Activated naive CD8-positive, alpha-beta T cell treated with anti-CD3 and anti-CD28 coated beads, Interleukin-2, amount 10 ng/mL, durations not matched to agents 7 days and 5 days (primary cell): ENCODE data around the gene ANAPC4. TPM values are rescaled to one million over a fixed set of nuclear protein-coding genes. Genes with fewer than 3 reads are reported as not detected.

Experiments used
- ATAC-seq: fragments of 150-1000 bp; cut with Tn5 transposase; one replicate; pipeline ENCODE4 v1.10.0; 2021; ENCODE audit warnings: low read depth, moderate library complexity
- POLR2A ChIA-PET: fragments of 350-600 bp; sonication (Branson Sonifier 250); formaldehyde crosslinking; loops from one replicate; lab custom pipeline; 2021; ENCODE audit warnings: antibody characterized with exemption; lab: Charles Lee
- DNase-seq: peaks from one replicate; pipeline ENCODE4 v3.0.0; 2021
- H3K27ac Mint-ChIP-seq: one replicate; pipeline ENCODE4 v1.8.0; 2022; ENCODE audit warnings: mild to moderate bottlenecking, mixed read lengths
- H3K27me3 Mint-ChIP-seq: one replicate; pipeline ENCODE4 v1.8.0; 2022; ENCODE audit warnings: mild to moderate bottlenecking, moderate library complexity, mixed read lengths
- H3K36me3 Mint-ChIP-seq: one replicate; pipeline ENCODE4 v1.8.0; 2021; ENCODE audit warnings: mild to moderate bottlenecking, mixed read lengths
- H3K4me1 Mint-ChIP-seq: one replicate; pipeline ENCODE4 v1.8.0; 2021; ENCODE audit warnings: mixed read lengths
- H3K4me3 Mint-ChIP-seq: one replicate; pipeline ENCODE4 v1.8.0; 2022; ENCODE audit warnings: mild to moderate bottlenecking, moderate library complexity, mixed read lengths
- H3K9me3 Mint-ChIP-seq: one replicate; pipeline ENCODE4 v1.8.0; 2021; ENCODE audit warnings: mixed read lengths
- total RNA-seq, 2 experiments: library from RNA; stranded (reverse); gene quantifications; one replicate each; pipeline ENCODE4 v1.2.3, GENCODE V29; 2021

The ANAPC4 gene
- total RNA-seq, 2 experiments from 2014 or later: 49.8 to 52.8 TPM

- no peaks in the 10 kb centered on the region for H3K9me3 Mint-ChIP-seq
- DNase-seq: no peak
- no peak for ATAC-seq
- peaks cover 9% of the 10 kb centered on the region for H3K36me3 Mint-ChIP-seq
- POLR2A ChIA-PET: no interaction called here
- no peaks in the 10 kb centered on the region for H3K4me1 Mint-ChIP-seq
- no peak overlapping the region for H3K4me3 Mint-ChIP-seq
- no peak overlapping the region for H3K27ac Mint-ChIP-seq
- peaks cover 2% of the 10 kb centered on the region for H3K27me3 Mint-ChIP-seq
These were observed 48.3 kb downstream of the ANAPC4 start for GRCh38 chr4:25425361-25425760.

GRCh38 chr4:25427871-25428270, 50.8 kb downstream of the ANAPC4 start:
- no peaks in the 10 kb centered on the region for H3K36me3 Mint-ChIP-seq
- no peaks in the 10 kb centered on the region for H3K9me3 Mint-ChIP-seq
- no peak for DNase-seq
- peaks cover 2% of the 10 kb centered on the region for H3K27me3 Mint-ChIP-seq
- no peak for ATAC-seq
- POLR2A ChIA-PET: no interaction called here
- no peak overlapping the region for H3K27ac Mint-ChIP-seq
- H3K4me1 Mint-ChIP-seq: no peaks in the 10 kb centered on the region
- H3K4me3 Mint-ChIP-seq: no peak overlapping the region

GRCh38 chr4:25430630-25431029, 53.6 kb downstream of the ANAPC4 start:
- Mint-ChIP-seq H3K27ac (no peak overlapping the region), H3K4me1 (no peaks in the 10 kb centered on the region), H3K36me3 (peaks cover 2% of the 10 kb centered on the region), H3K4me3 (no peak overlapping the region), H3K27me3 (peaks cover 2% of the 10 kb centered on the region), H3K9me3 (no peaks in the 10 kb centered on the region)
- POLR2A ChIA-PET: no interaction called here
- DNase-seq (no peak), ATAC-seq (no peak)

GRCh38 chr4:25433966-25434827, 57.1 kb downstream of the ANAPC4 start:
- POLR2A ChIA-PET: no interaction called here
- H3K9me3 Mint-ChIP-seq: no peaks in the 10 kb centered on the region
- no peak overlapping the region for H3K4me3 Mint-ChIP-seq
- no peaks in the 10 kb centered on the region for H3K27me3 Mint-ChIP-seq
- H3K4me1 Mint-ChIP-seq: no peaks in the 10 kb centered on the region
- no peak for ATAC-seq
- H3K36me3 Mint-ChIP-seq: peaks cover 2% of the 10 kb centered on the region
- no peak overlapping the region for H3K27ac Mint-ChIP-seq
- DNase-seq: no peak

- Mint-ChIP-seq H3K4me1 (no peaks in the 10 kb centered on the region), H3K4me3 (no peak overlapping the region), H3K9me3 (no peaks in the 10 kb centered on the region), H3K36me3 (peaks cover 2% of the 10 kb centered on the region), H3K27ac (no peak overlapping the region), H3K27me3 (no peaks in the 10 kb centered on the region)
- POLR2A ChIA-PET: no interaction called here
- ATAC-seq: no peak
- no peak for DNase-seq
These were observed 60.9 kb downstream of the ANAPC4 start for GRCh38 chr4:25437926-25438325.

GRCh38 chr4:25439918-25440477, 62.9 kb downstream of the ANAPC4 start:
- Mint-ChIP-seq H3K4me3 (no peak overlapping the region), H3K4me1 (no peaks in the 10 kb centered on the region), H3K9me3 (no peaks in the 10 kb centered on the region), H3K36me3 (no peaks in the 10 kb centered on the region), H3K27ac (no peak overlapping the region), H3K27me3 (no peaks in the 10 kb centered on the region)
- ATAC-seq (peak; percentile 87), DNase-seq (no peak)
- POLR2A ChIA-PET: no interaction called here

- Mint-ChIP-seq H3K36me3 (no peaks in the 10 kb centered on the region), H3K9me3 (no peaks in the 10 kb centered on the region), H3K27ac (no peak overlapping the region), H3K4me3 (no peak overlapping the region), H3K4me1 (no peaks in the 10 kb centered on the region), H3K27me3 (no peaks in the 10 kb centered on the region)
- ATAC-seq (no peak), DNase-seq (no peak)
- POLR2A ChIA-PET: no interaction called here
These were observed 63.5 kb downstream of the ANAPC4 start for GRCh38 chr4:25440478-25441030.

GRCh38 chr4:25441519-25442117, 64.6 kb downstream of the ANAPC4 start:
- no peak overlapping the region for H3K4me3 Mint-ChIP-seq
- no peaks in the 10 kb centered on the region for H3K27me3 Mint-ChIP-seq
- H3K4me1 Mint-ChIP-seq: no peaks in the 10 kb centered on the region
- H3K9me3 Mint-ChIP-seq: no peaks in the 10 kb centered on the region
- DNase-seq (no peak), ATAC-seq (no peak)
- POLR2A ChIA-PET: no interaction called here
- no peak overlapping the region for H3K27ac Mint-ChIP-seq
- no peaks in the 10 kb centered on the region for H3K36me3 Mint-ChIP-seq

- H3K36me3 Mint-ChIP-seq: no peaks in the 10 kb centered on the region
- H3K27ac Mint-ChIP-seq: no peak overlapping the region
- H3K9me3 Mint-ChIP-seq: no peaks in the 10 kb centered on the region
- DNase-seq (no peak), ATAC-seq (no peak)
- H3K4me1 Mint-ChIP-seq: no peaks in the 10 kb centered on the region
- POLR2A ChIA-PET: no interaction called here
- H3K27me3 Mint-ChIP-seq: no peaks in the 10 kb centered on the region
- no peak overlapping the region for H3K4me3 Mint-ChIP-seq
These were observed 65.8 kb downstream of the ANAPC4 start for GRCh38 chr4:25442863-25443307.

GRCh38 chr4:25443851-25444250, 66.8 kb downstream of the ANAPC4 start:
- no peaks in the 10 kb centered on the region for H3K27me3 Mint-ChIP-seq
- H3K4me3 Mint-ChIP-seq: no peak overlapping the region
- ATAC-seq (no peak), DNase-seq (no peak)
- no peak overlapping the region for H3K27ac Mint-ChIP-seq
- no peaks in the 10 kb centered on the region for H3K9me3 Mint-ChIP-seq
- H3K36me3 Mint-ChIP-seq: no peaks in the 10 kb centered on the region
- H3K4me1 Mint-ChIP-seq: no peaks in the 10 kb centered on the region
- POLR2A ChIA-PET: no interaction called here

- H3K4me3 Mint-ChIP-seq: no peak overlapping the region
- no peaks in the 10 kb centered on the region for H3K4me1 Mint-ChIP-seq
- no peaks in the 10 kb centered on the region for H3K27me3 Mint-ChIP-seq
- H3K9me3 Mint-ChIP-seq: no peaks in the 10 kb centered on the region
- ATAC-seq: no peak
- DNase-seq: no peak
- H3K36me3 Mint-ChIP-seq: no peaks in the 10 kb centered on the region
- POLR2A ChIA-PET: interaction anchor here (0.5 kb wide), 1 partner anchor 312 kb away, joined by 3 read pairs; no protein-coding TSS in a partner anchor
- no peak overlapping the region for H3K27ac Mint-ChIP-seq
These were observed 69.5 kb downstream of the ANAPC4 start for GRCh38 chr4:25446611-25447010.

GRCh38 chr4:25448379-25449109, 71.5 kb downstream of the ANAPC4 start:
- Mint-ChIP-seq H3K4me1 (no peaks in the 10 kb centered on the region), H3K9me3 (no peaks in the 10 kb centered on the region), H3K27me3 (no peaks in the 10 kb centered on the region), H3K27ac (no peak overlapping the region), H3K4me3 (no peak overlapping the region), H3K36me3 (no peaks in the 10 kb centered on the region)
- ATAC-seq (no peak), DNase-seq (no peak)
- POLR2A ChIA-PET: no interaction called here

GRCh38 chr4:25449270-25449669, 72.2 kb downstream of the ANAPC4 start:
- no peaks in the 10 kb centered on the region for H3K27me3 Mint-ChIP-seq
- no peaks in the 10 kb centered on the region for H3K9me3 Mint-ChIP-seq
- POLR2A ChIA-PET: no interaction called here
- ATAC-seq (no peak), DNase-seq (no peak)
- H3K4me3 Mint-ChIP-seq: no peak overlapping the region
- no peak overlapping the region for H3K27ac Mint-ChIP-seq
- no peaks in the 10 kb centered on the region for H3K36me3 Mint-ChIP-seq
- no peaks in the 10 kb centered on the region for H3K4me1 Mint-ChIP-seq
